ENCODE measurements around the gene TNFAIP8L2.

- no peak for TF ChIP-seq CTCF (IDR thresholded peaks at IDR 0.05)
- TF ChIP-seq POLR2A (IDR thresholded peaks at IDR 0.05) = peak; percentile 83
Measured at GRCh38 chr1:151198254-151199127, 42.0 kb downstream of the TNFAIP8L2 start, which contains the start of gene PIP5K1A.

Measured in breast epithelium (tissue), 3 donors.